GM12892 (cell line): ENCODE data around the gene KRTDAP.

Source experiments
- DNase-seq: peaks from one replicate; pipeline ENCODE4 v3.0.0; 2011; ENCODE audit not compliant: insufficient read length
- FAIRE-seq: peaks from 2 replicates; lab custom pipeline; 2011; peaks lifted over from hg19 to GRCh38; lab: Jason Lieb, UNC
- POLR2A ChIP-seq: IDR thresholded peaks from 2 replicates; pipeline ENCODE4 v1.6.1; 2011; ENCODE audit warnings: low read depth, low read length, control low read depth
- POLR2AphosphoS5 ChIP-seq: IDR thresholded peaks from 2 replicates; pipeline ENCODE4 v1.6.1; 2011; ENCODE audit warnings: low read depth, low read length, control low read depth
- TAF1 ChIP-seq: IDR thresholded peaks from 2 replicates; pipeline ENCODE4 v1.6.1; 2011; ENCODE audit warnings: low read depth, mild to moderate bottlenecking, control low read depth, low read length, borderline replicate concordance

Gene KRTDAP

GRCh38 chr19:35457173-35457572 lies 33.1 kb downstream of the KRTDAP start:
- FAIRE-seq (peak; percentile 60), DNase-seq (no peak)
- no peak for TF ChIP-seq TAF1
- TF ChIP-seq POLR2AphosphoS5, result no peak
- no peak for TF ChIP-seq POLR2A

GRCh38 chr19:35455616-35456201 lies 34.6 kb downstream of the KRTDAP start:
- TF ChIP-seq POLR2AphosphoS5, result no peak
- TF ChIP-seq POLR2A, result no peak
- TF ChIP-seq TAF1, result no peak
- no peak for DNase-seq
- no peak for FAIRE-seq

GRCh38 chr19:35454663-35455062 lies 35.6 kb downstream of the KRTDAP start:
- FAIRE-seq (no peak), DNase-seq (no peak)
- TF ChIP-seq POLR2AphosphoS5 (no peak), POLR2A (no peak), TAF1 (no peak)

- FAIRE-seq (peak; percentile 90), DNase-seq (no peak)
- no peak for TF ChIP-seq POLR2AphosphoS5
- TF ChIP-seq TAF1, result no peak
- no peak for TF ChIP-seq POLR2A
These were observed 38.7 kb downstream of the KRTDAP start for GRCh38 chr19:35451338-35452096.

- FAIRE-seq, result no peak
- TF ChIP-seq TAF1, result no peak
- TF ChIP-seq POLR2AphosphoS5, result no peak
- TF ChIP-seq POLR2A, result no peak
- no peak for DNase-seq
These were observed 40.8 kb downstream of the KRTDAP start for GRCh38 chr19:35449359-35450043.

GRCh38 chr19:35447606-35448469 lies 42.4 kb downstream of the KRTDAP start, which contains the start of gene FFAR2:
Gene FFAR2 (plus strand): TSS chr19:35448257. CDS start chr19:35449715, 1,458 bp downstream.
- DNase-seq (no peak), FAIRE-seq (no peak)
- TF ChIP-seq POLR2A (no peak), TAF1 (no peak), POLR2AphosphoS5 (no peak)

- no peak for FAIRE-seq
- TF ChIP-seq POLR2A, result no peak
- DNase-seq, result no peak
These were observed 44.3 kb downstream of the KRTDAP start for GRCh38 chr19:35445826-35446593.

- DNase-seq, result no peak
- no peak for FAIRE-seq
- no peak for TF ChIP-seq TAF1
- no peak for TF ChIP-seq POLR2AphosphoS5
- TF ChIP-seq POLR2A, result no peak
These were observed 45.5 kb downstream of the KRTDAP start for GRCh38 chr19:35444735-35445134.

GRCh38 chr19:35442091-35442490 lies 48.2 kb downstream of the KRTDAP start:
- FAIRE-seq (no peak), DNase-seq (no peak)
- no peak for TF ChIP-seq POLR2A
- no peak for TF ChIP-seq TAF1
- TF ChIP-seq POLR2AphosphoS5, result no peak

- DNase-seq (no peak), FAIRE-seq (no peak)
- TF ChIP-seq POLR2A (no peak), POLR2AphosphoS5 (no peak), TAF1 (no peak)
These were observed 50.3 kb downstream of the KRTDAP start for GRCh38 chr19:35439921-35440320.
